DND-41 (cell line): ENCODE measurements around the gene FUBP1.

Experiments
- CTCF ChIP-seq: IDR thresholded peaks from 2 replicates; pipeline ENCODE4 v1.5.1; 2012; ENCODE audit warnings: borderline replicate concordance, low read length, moderate library complexity, mild to moderate bottlenecking; ENCODE audit not compliant: poor library complexity, severe bottlenecking; ENCODE audit errors: extremely low read depth
- EZH2 ChIP-seq: IDR thresholded peaks from 3 replicates; pipeline ENCODE4 v1.6.1; 2012; ENCODE audit warnings: borderline replicate concordance, low read depth, mild to moderate bottlenecking, moderate library complexity, low read length, inconsistent platforms; ENCODE audit not compliant: severe bottlenecking

GRCh38 chr1:77938651-77939050 is 40.2 kb downstream of the FUBP1 start:
- TF ChIP-seq CTCF (no peak), EZH2 (no peak)
